ENCODE measurements around the gene C2orf68.

Gene C2orf68

GRCh38 chr2:85589181-85589580 lies 22.7 kb downstream of the C2orf68 start:
- TF ChIP-seq RAD21 (IDR thresholded peaks at IDR 0.05; ENCODE audit: low read depth) (no peak), TCF12 (IDR thresholded peaks at IDR 0.05; ENCODE audit: low read depth) (no peak), EGR1 (IDR thresholded peaks at IDR 0.05) (no peak), CREB1 (IDR thresholded peaks at IDR 0.05; ENCODE audit: low read depth) (no peak), CEBPB (IDR thresholded peaks at IDR 0.05) (no peak), YY1 (IDR thresholded peaks at IDR 0.05; ENCODE audit: low read depth) (no peak), TEAD4 (IDR thresholded peaks at IDR 0.05) (no peak), TAF1 (IDR thresholded peaks at IDR 0.05; ENCODE audit: low read depth) (no peak), EP300 (IDR thresholded peaks at IDR 0.05; ENCODE audit: borderline replicate concordance) (no peak), FOXM1 (IDR thresholded peaks at IDR 0.05; ENCODE audit: borderline replicate concordance, low read depth) (no peak)
- TF ChIP-seq, protein P1, sequence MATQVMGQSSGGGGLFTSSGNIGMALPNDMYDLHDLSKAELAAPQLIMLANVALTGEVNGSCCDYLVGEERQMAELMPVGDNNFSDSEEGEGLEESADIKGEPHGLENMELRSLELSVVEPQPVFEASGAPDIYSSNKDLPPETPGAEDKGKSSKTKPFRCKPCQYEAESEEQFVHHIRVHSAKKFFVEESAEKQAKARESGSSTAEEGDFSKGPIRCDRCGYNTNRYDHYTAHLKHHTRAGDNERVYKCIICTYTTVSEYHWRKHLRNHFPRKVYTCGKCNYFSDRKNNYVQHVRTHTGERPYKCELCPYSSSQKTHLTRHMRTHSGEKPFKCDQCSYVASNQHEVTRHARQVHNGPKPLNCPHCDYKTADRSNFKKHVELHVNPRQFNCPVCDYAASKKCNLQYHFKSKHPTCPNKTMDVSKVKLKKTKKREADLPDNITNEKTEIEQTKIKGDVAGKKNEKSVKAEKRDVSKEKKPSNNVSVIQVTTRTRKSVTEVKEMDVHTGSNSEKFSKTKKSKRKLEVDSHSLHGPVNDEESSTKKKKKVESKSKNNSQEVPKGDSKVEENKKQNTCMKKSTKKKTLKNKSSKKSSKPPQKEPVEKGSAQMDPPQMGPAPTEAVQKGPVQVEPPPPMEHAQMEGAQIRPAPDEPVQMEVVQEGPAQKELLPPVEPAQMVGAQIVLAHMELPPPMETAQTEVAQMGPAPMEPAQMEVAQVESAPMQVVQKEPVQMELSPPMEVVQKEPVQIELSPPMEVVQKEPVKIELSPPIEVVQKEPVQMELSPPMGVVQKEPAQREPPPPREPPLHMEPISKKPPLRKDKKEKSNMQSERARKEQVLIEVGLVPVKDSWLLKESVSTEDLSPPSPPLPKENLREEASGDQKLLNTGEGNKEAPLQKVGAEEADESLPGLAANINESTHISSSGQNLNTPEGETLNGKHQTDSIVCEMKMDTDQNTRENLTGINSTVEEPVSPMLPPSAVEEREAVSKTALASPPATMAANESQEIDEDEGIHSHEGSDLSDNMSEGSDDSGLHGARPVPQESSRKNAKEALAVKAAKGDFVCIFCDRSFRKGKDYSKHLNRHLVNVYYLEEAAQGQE (IDR thresholded peaks at IDR 0.05; ENCODE audit: low read depth), result no peak
- TF ChIP-seq, protein P2, sequence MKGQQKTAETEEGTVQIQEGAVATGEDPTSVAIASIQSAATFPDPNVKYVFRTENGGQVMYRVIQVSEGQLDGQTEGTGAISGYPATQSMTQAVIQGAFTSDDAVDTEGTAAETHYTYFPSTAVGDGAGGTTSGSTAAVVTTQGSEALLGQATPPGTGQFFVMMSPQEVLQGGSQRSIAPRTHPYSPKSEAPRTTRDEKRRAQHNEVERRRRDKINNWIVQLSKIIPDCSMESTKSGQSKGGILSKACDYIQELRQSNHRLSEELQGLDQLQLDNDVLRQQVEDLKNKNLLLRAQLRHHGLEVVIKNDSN (IDR thresholded peaks at IDR 0.05), result no peak

DNA sequence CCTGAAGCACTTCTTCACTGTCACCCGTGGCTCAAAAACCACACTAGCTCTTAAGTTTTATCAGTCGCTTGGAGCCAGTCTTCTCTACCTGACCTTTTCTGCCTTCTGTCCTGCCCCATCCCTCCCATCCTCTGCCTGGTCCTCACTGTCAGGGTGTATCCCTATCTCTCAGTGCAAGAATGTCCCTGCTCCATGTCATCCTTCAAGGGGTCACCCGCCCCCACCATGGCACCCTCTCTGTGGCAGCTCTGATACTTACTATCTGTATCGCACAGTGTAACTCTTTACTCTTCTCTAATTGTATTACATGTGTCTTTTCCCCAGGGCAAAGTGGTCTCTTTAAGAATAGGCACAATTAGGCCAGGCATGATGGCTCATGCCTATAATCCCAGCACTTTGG lies 23.2 kb downstream of the C2orf68 start:
- TF ChIP-seq EGR1 (IDR thresholded peaks at IDR 0.05) (no peak), RAD21 (IDR thresholded peaks at IDR 0.05; ENCODE audit: low read depth) (no peak), CEBPB (IDR thresholded peaks at IDR 0.05) (no peak), ZBTB7A (IDR thresholded peaks at IDR 0.05; ENCODE audit: low read depth) (no peak), FOXM1 (IDR thresholded peaks at IDR 0.05; ENCODE audit: borderline replicate concordance, low read depth) (no peak), TCF12 (IDR thresholded peaks at IDR 0.05; ENCODE audit: low read depth) (no peak), NFIC (IDR thresholded peaks at IDR 0.05) (no peak), EP300 (IDR thresholded peaks at IDR 0.05; ENCODE audit: borderline replicate concordance) (no peak)
- TF ChIP-seq, protein P1 (IDR thresholded peaks at IDR 0.05; ENCODE audit: low read depth), result no peak

DNA sequence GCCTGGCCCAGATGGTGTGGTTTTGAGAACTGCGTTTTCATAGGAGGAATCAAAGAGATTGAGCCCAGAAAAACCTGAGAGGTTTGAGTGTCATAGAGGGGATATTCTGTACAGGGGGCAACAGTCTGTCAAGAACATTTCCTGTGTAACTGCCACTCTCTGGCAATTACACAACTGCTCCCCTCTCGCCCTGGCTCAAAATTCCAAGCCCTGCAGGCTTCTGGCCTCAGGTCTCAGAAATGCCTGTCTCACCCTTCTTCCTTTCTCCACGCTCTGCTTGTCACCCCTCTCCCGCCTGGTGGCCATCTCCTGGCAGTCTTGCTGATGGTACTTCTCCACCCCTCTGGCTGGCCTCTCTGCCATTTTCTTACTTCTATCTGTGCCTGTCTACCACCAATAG lies 23.6 kb downstream of the C2orf68 start:
- TF ChIP-seq TEAD4 (IDR thresholded peaks at IDR 0.05) (no peak), TCF12 (IDR thresholded peaks at IDR 0.05; ENCODE audit: low read depth) (no peak), TAF1 (IDR thresholded peaks at IDR 0.05; ENCODE audit: low read depth) (no peak), RAD21 (IDR thresholded peaks at IDR 0.05; ENCODE audit: low read depth) (no peak), EGR1 (IDR thresholded peaks at IDR 0.05) (no peak), NFIC (IDR thresholded peaks at IDR 0.05) (no peak)
- TF ChIP-seq, protein P1 (IDR thresholded peaks at IDR 0.05; ENCODE audit: low read depth), result no peak

DNA sequence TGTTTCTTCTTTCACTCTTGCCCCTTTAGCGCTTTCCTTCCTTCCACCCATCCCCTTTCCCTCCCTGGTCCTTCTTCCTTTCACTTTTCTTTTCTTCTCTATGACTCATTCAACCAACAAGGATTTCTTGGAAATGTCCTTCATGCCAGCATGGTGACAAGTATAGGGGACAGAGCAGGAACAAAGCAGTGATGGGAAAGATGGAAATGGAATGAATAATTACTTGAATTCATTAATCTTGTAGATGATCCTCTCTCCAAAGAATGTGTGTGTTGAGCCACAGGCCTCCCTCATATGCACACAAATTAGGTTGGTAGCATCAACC lies 26.1 kb downstream of the C2orf68 start:
- TF ChIP-seq, protein P1 (IDR thresholded peaks at IDR 0.05; ENCODE audit: low read depth), result no peak
- TF ChIP-seq ZBTB7A (IDR thresholded peaks at IDR 0.05; ENCODE audit: low read depth), result no peak
- TF ChIP-seq, protein P2 (IDR thresholded peaks at IDR 0.05), result no peak
- no peak for TF ChIP-seq CEBPB (IDR thresholded peaks at IDR 0.05)
- TF ChIP-seq RAD21 (IDR thresholded peaks at IDR 0.05; ENCODE audit: low read depth), result no peak
- no peak for TF ChIP-seq EP300 (IDR thresholded peaks at IDR 0.05; ENCODE audit: borderline replicate concordance)
- no peak for TF ChIP-seq NFIC (IDR thresholded peaks at IDR 0.05)
- TF ChIP-seq EGR1 (IDR thresholded peaks at IDR 0.05), result no peak
- no peak for TF ChIP-seq TCF12 (IDR thresholded peaks at IDR 0.05; ENCODE audit: low read depth)
- TF ChIP-seq TEAD4 (IDR thresholded peaks at IDR 0.05), result no peak
- no peak for TF ChIP-seq TAF1 (IDR thresholded peaks at IDR 0.05; ENCODE audit: low read depth)
- no peak for TF ChIP-seq YY1 (IDR thresholded peaks at IDR 0.05; ENCODE audit: low read depth)
- TF ChIP-seq, protein P3, sequence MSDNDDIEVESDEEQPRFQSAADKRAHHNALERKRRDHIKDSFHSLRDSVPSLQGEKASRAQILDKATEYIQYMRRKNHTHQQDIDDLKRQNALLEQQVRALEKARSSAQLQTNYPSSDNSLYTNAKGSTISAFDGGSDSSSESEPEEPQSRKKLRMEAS (IDR thresholded peaks at IDR 0.05), result no peak
- TF ChIP-seq CREB1 (IDR thresholded peaks at IDR 0.05; ENCODE audit: low read depth), result no peak
- no peak for TF ChIP-seq FOXM1 (IDR thresholded peaks at IDR 0.05; ENCODE audit: borderline replicate concordance, low read depth)
